T-helper 1 cell treated with Interleukin-12 subunit alpha and Interleukin-12 subunit beta and Interleukin-4 antibody, amounts not matched to agents 30 μg/mL and 1 μg/mL, for 36 hours (primary cell): ENCODE results near the gene HAVCR1.

Experiments used
- H3K27ac Mint-ChIP-seq: one replicate; pipeline ENCODE4 v1.8.0; 2021; ENCODE audit warnings: mild to moderate bottlenecking, mixed read lengths
- H3K27me3 Mint-ChIP-seq: one replicate; pipeline ENCODE4 v1.8.0; 2021; ENCODE audit warnings: low read depth, mixed read lengths
- H3K36me3 Mint-ChIP-seq: one replicate; pipeline ENCODE4 v1.8.0; 2021; ENCODE audit warnings: low read depth, mixed read lengths
- H3K4me1 Mint-ChIP-seq: one replicate; pipeline ENCODE4 v1.8.0; 2021; ENCODE audit warnings: low read depth, mixed read lengths
- H3K4me3 Mint-ChIP-seq: one replicate; pipeline ENCODE4 v1.8.0; 2021; ENCODE audit warnings: mild to moderate bottlenecking, moderate library complexity, mixed read lengths
- H3K9me3 Mint-ChIP-seq: one replicate; pipeline ENCODE4 v1.8.0; 2021; ENCODE audit warnings: mixed read lengths

The HAVCR1 gene

DNA sequence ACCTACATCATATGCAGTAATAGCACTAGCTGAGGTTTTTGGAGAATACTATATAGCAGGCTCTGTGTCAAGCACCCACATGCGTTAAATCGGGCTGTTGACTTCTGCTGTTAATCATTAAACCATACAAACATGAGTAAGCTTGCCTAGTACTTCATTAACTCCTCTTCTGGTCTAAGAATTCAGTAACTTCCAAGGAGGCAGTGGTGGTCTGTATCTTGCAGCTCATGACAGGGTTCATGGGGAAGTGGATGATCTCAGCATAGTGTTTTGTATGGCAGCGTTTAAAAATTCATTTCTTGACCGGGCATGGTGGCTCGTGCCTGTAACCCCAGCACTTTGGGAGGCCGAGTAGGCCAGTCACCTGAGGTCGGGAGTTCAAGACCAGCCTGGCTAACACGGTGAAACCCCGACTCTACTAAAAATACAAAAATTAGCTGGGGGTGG, at the start of gene HAVCR1:
Gene HAVCR1 (minus strand): TSS at position 24 of the 447 bp plus-strand sequence. CDS start 1,173 bp downstream, outside the sequence.
- Mint-ChIP-seq H3K27me3 (no peaks in the 10 kb centered on the region), H3K36me3 (peaks cover 23% of the 10 kb centered on the region), H3K27ac (peak within 1 kb of the TSS; percentile 4), H3K4me1 (peaks cover 5% of the 10 kb centered on the region), H3K4me3 (no peak within 1 kb of the TSS), H3K9me3 (no peaks in the 10 kb centered on the region)

DNA sequence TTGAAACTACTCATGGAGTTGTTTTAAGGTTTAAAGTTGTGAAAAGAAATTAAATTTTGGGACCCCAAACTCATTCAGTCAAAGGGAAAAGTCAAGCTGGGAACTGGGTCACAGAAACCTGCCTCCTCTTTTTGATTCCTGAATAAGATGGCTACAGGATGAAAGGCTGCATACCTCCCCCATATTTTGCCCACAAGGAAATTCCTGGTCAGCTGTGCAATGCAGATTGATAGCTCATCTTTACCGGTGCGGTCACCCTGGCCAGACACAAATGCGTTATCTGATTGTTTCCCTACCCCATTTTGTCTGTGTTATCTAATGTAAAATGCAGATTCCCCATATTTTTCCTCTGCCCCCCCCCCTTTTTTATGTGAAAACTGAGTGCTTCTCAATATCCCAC, 48.6 kb upstream of the HAVCR1 start:
- Mint-ChIP-seq H3K9me3 (no peaks in the 10 kb centered on the region), H3K27ac (peak overlapping the region; percentile 97), H3K4me3 (peak overlapping the region; percentile 93), H3K27me3 (no peaks in the 10 kb centered on the region), H3K4me1 (peaks cover 52% of the 10 kb centered on the region), H3K36me3 (peaks cover 58% of the 10 kb centered on the region)

DNA sequence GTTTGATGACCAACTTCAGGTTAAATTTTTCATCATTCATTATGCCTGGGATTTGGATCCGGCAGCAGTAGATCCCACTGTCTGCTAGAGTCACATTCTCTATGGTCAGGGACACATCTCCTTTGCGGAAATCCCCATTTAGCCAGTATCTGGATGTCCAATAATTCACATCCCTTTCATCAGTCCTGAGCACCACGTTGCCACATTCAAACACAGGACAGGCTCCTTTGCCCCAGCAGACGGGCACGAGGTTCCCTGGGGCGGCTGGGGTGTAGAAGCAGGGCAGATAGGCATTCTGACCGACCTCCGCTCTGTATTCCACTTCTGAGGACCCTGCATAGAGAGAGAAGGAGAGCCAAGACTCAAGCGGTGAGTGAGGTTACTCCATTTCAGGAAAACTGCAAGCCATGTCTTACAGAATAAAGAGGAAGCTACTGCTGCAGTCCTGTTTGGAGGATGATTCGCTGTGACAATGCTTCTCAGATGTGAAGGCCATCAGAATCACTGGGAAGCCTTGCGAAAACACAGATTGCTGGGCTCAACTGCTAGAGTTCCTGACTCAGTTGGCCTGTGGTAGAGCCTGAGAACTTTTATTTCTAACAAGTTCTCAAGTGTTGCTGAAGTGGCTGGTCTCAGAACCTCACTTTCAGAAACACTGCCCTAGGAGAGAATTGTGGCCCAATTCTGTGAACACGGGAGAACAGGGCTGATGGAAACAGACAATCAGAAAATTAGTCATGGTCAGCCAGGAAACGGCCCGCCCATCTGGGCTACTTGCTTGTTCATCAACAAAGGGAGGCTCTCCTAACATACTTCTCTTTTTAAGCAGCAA, 47.9 kb upstream of the HAVCR1 start:
- H3K4me1 Mint-ChIP-seq, result peaks cover 57% of the 10 kb centered on the region

DNA sequence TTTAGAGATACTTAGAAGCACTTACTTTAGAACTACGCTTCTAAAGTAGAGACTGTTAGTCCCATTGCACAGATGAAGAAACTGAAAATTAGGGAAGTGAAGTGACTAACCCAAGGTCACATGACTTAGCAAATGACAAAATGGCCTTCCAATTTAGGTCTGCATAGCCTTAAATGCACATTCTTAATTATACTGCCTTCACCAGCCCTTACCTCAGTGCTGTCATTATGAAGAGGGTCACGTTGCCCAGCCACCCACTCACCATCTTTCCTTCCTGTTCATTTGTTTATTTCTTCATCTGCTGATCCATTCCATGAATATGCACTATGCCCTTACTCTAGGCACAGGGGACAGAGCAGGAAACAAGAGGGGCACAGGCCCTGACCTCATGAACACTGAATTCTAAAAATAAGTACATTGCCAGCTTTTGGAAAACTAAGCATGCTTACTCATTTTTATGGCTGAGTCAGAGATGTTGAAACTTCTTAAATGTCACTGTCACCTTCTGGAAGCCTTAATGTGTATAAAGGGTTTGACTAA, 41.3 kb upstream of the HAVCR1 start:
- peak overlapping the region; percentile 21 for H3K4me3 Mint-ChIP-seq
- peak overlapping the region; percentile 79 for H3K27ac Mint-ChIP-seq
- peaks cover 41% of the 10 kb centered on the region for H3K4me1 Mint-ChIP-seq
- H3K36me3 Mint-ChIP-seq, result peaks cover 71% of the 10 kb centered on the region
- H3K27me3 Mint-ChIP-seq, result no peaks in the 10 kb centered on the region
- no peaks in the 10 kb centered on the region for H3K9me3 Mint-ChIP-seq

More for the DNA sequence above, 47.9 kb upstream of the HAVCR1 start:
- H3K27ac Mint-ChIP-seq, result peak overlapping the region; percentile 97
- H3K4me3 Mint-ChIP-seq, result peak overlapping the region; percentile 93
- no peaks in the 10 kb centered on the region for H3K9me3 Mint-ChIP-seq
- H3K36me3 Mint-ChIP-seq, result peaks cover 63% of the 10 kb centered on the region
- no peaks in the 10 kb centered on the region for H3K27me3 Mint-ChIP-seq

DNA sequence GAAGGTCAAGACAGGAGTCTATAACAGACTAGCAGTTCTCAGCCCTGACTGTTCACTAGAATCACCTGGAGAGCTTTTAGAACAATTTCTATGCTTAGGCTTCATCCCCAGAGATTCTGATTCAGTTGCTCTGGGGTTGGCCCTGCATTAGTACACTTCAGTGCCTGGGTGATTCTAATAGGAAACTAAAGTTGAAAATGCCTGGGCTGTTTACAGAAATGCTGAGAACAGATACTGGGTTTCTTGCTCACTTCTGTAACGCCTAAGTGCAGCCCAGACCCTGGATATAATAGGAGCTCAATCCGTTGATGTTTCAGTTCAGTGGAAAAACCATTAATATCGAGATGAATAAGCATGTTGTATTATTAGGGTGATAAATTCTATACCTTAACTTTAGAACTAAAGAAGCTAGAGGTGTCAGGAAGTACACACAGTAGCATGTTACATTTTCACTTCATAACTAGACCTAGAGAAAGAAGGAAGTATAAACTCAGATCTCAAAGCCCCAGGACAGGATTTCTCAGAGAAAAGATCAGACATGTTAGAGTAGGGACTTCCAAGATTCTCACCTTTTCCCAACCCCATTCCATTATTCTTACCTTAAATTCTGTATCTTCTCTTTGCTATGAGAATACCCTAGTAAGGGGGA, 29.6 kb upstream of the HAVCR1 start:
- Mint-ChIP-seq H3K4me1 (peaks cover 19% of the 10 kb centered on the region), H3K4me3 (no peak overlapping the region), H3K36me3 (peaks cover 65% of the 10 kb centered on the region), H3K9me3 (no peaks in the 10 kb centered on the region), H3K27me3 (no peaks in the 10 kb centered on the region), H3K27ac (peak overlapping the region; percentile 7)

DNA sequence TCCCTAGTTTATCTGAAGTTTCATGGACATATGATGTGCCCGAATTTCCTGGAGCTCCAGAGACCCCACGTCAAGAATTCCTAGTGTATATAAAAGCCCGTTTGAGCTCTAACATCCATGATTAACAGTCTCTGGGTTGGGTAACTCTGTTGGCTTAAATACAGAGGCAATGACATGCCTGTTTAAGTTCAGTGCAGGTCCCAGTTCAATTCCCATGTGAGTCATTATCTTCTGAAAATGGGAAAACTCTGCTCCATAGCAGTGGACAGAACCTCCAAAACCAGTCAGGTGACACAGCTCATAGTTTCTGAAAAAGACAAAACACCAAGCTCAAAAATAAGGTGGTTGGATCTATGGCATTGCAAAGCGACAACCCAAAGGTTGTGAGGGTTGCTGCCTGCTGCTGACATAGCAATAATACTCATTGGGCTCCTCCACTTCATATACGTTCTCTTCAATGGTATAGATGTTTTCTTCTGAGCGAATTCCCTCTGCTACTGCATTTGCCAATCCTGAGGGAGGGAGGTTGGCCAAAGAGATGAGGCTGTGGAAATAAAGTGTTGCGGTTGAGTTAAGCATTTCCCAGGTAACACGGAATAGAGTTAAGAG, 27.9 kb upstream of the HAVCR1 start:
- no peak overlapping the region for H3K4me3 Mint-ChIP-seq
- H3K27me3 Mint-ChIP-seq, result no peaks in the 10 kb centered on the region
- peaks cover 78% of the 10 kb centered on the region for H3K36me3 Mint-ChIP-seq
- peaks cover 25% of the 10 kb centered on the region for H3K4me1 Mint-ChIP-seq
- no peaks in the 10 kb centered on the region for H3K9me3 Mint-ChIP-seq
- no peak overlapping the region for H3K27ac Mint-ChIP-seq

DNA sequence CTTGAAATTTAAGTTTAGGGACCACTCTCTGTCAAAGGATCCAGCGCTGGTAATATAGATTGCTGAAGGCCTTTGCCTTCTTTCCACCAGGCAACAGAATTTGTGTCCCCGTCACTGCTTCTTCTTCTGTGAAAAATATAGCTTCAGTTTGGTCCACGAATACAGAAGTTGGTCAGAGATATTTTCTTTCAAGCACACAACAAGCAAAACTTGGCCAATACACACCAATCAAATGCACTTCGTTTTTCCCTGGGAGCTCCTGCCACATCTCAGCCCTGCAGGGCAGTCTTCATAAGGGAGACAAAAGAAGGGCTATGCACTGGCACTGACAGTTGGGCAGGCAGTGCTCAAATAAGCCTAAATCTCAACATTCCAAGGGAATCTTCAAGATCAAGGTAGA, 27.0 kb upstream of the HAVCR1 start:
- Mint-ChIP-seq H3K27me3 (no peaks in the 10 kb centered on the region), H3K4me1 (peaks cover 21% of the 10 kb centered on the region), H3K27ac (no peak overlapping the region), H3K36me3 (peaks cover 74% of the 10 kb centered on the region), H3K4me3 (no peak overlapping the region), H3K9me3 (no peaks in the 10 kb centered on the region)

DNA sequence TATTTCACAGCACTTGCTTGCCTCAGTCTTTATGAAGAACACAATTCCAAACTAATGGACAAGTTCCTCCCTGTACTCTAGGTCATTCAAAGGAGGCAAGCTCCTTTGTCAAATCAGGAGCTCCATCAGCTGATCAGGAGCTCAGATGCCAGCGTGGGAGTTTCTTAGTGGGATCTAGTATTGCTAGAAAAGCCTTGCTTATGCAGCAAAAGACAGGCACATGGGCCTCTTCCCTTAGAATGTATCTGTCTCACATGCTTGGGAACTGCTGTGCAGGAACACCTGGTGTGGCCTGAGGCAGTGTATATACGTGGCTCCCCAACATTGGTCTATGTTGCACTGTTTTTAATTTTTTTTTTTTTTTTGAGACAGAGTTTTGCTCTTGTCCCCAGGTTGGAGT, 21.4 kb upstream of the HAVCR1 start:
- H3K4me3 Mint-ChIP-seq, result no peak overlapping the region
- peaks cover 35% of the 10 kb centered on the region for H3K36me3 Mint-ChIP-seq
- peaks cover 23% of the 10 kb centered on the region for H3K4me1 Mint-ChIP-seq
- no peak overlapping the region for H3K27ac Mint-ChIP-seq
- no peaks in the 10 kb centered on the region for H3K27me3 Mint-ChIP-seq
- H3K9me3 Mint-ChIP-seq, result peaks cover 4% of the 10 kb centered on the region

DNA sequence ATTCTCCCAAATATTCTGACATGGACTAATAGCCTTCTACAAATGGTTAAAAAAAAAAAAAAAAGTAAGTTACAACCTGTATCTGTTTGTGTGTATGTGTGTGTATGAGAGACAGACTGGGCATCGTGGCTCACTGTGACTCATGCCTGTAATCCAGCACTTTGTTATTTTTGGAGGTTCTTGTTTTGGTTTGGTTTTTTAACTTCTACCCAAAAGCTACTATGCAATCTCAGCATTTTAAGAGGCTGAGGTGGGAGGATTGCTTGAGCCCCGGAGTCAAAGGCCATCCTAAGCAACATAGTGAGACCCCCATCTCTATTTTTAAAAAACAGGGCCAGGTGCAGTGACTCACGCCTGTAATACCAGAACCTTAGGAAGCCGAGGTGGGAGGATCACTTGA, 17.6 kb upstream of the HAVCR1 start:
- Mint-ChIP-seq H3K27me3 (no peaks in the 10 kb centered on the region), H3K27ac (peak overlapping the region; percentile 55), H3K4me3 (no peak overlapping the region), H3K9me3 (peaks cover 4% of the 10 kb centered on the region), H3K4me1 (peaks cover 38% of the 10 kb centered on the region), H3K36me3 (peaks cover 17% of the 10 kb centered on the region)

DNA sequence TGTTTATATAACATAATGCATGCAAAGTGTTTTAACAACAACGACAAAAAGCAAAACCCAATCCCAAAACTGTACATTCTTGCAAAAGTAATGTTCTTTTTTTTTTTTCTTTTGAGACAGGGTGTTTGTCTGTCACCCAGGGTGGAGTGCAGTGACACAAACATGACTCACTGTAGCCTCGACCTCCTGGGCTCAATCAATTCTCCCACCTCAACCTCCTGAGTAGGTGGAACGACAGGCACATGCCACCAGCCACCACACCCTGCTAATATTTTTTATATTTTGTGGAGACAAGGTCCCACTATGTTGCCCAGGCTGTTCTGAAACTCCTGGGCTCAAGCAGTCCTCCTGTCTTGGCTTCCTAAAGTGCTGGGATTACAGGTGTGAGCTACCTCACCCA, 13.6 kb upstream of the HAVCR1 start:
- H3K27me3 Mint-ChIP-seq, result no peaks in the 10 kb centered on the region
- H3K9me3 Mint-ChIP-seq, result peaks cover 4% of the 10 kb centered on the region
- peaks cover 13% of the 10 kb centered on the region for H3K36me3 Mint-ChIP-seq
- H3K4me1 Mint-ChIP-seq, result peaks cover 38% of the 10 kb centered on the region
- no peak overlapping the region for H3K4me3 Mint-ChIP-seq
- peak overlapping the region; percentile 50 for H3K27ac Mint-ChIP-seq

DNA sequence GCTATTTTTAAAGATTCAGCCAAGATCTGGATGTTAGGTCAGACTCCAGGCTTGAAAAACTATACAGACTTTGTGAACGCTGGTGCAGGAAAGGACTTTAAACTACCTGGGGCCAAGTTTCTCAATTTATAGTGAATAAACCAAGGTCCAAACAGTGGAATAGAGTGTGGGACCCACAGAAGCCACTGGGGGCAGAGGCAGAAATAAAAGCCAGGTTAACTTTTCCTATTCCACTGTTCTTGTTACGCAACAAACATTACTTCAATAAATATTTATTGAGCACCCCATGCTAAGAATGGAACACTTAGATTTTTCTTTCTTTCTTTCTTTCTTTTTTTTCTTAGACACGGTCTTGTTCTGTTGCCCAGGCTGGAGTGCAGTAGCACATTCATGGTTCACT, 11.0 kb upstream of the HAVCR1 start:
- H3K36me3 Mint-ChIP-seq, result peaks cover 8% of the 10 kb centered on the region
- no peaks in the 10 kb centered on the region for H3K9me3 Mint-ChIP-seq

DNA sequence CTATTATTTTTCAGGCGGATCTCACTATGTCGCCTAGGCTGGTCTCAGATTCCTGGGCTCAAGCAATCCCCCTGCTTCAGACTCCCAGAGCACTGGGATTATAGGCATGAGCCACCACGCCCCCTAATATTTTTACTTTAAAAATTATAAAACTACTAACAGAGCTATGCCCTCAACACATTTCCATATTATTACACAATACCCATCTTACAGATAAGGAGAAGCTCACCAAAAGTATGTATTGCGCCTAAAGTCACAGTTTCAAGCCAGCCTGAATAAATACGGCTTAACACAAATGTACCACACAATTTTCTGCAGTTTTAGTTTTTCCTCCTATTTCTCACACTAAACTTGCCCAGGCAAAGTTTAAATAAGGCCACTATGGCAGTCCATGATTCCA, 9.9 kb upstream of the HAVCR1 start:
- no peaks in the 10 kb centered on the region for H3K27me3 Mint-ChIP-seq
- no peak overlapping the region for H3K27ac Mint-ChIP-seq
- peaks cover 29% of the 10 kb centered on the region for H3K4me1 Mint-ChIP-seq
- H3K9me3 Mint-ChIP-seq, result no peaks in the 10 kb centered on the region
- H3K36me3 Mint-ChIP-seq, result peaks cover 13% of the 10 kb centered on the region
- H3K4me3 Mint-ChIP-seq, result no peak overlapping the region

More for the DNA sequence above, 11.0 kb upstream of the HAVCR1 start:
- H3K4me1 Mint-ChIP-seq, result peaks cover 34% of the 10 kb centered on the region
- H3K27ac Mint-ChIP-seq, result no peak overlapping the region
- H3K27me3 Mint-ChIP-seq, result no peaks in the 10 kb centered on the region
- no peak overlapping the region for H3K4me3 Mint-ChIP-seq

DNA sequence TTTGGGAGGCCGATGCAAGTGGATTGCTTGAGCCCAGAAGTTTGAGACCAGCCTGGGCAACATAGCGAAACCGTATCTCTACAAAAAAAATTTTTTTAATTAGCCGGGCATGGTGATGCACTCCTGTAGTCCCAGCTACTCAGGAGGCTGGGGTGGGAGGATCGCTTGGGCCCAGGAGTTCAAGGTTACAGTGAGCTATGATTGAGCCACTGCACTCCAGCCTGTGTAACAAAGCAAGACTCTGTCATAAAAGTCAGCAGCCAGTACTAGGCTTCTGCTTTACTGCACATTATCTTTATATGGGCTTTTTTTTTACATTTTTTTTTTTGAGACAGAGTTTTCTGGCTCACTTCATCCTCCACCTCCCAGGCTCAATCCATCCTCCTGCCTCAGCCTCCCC, 9.4 kb upstream of the HAVCR1 start:
- Mint-ChIP-seq H3K4me3 (no peak overlapping the region), H3K27ac (no peak overlapping the region), H3K36me3 (peaks cover 15% of the 10 kb centered on the region), H3K9me3 (no peaks in the 10 kb centered on the region), H3K4me1 (peaks cover 25% of the 10 kb centered on the region), H3K27me3 (no peaks in the 10 kb centered on the region)

DNA sequence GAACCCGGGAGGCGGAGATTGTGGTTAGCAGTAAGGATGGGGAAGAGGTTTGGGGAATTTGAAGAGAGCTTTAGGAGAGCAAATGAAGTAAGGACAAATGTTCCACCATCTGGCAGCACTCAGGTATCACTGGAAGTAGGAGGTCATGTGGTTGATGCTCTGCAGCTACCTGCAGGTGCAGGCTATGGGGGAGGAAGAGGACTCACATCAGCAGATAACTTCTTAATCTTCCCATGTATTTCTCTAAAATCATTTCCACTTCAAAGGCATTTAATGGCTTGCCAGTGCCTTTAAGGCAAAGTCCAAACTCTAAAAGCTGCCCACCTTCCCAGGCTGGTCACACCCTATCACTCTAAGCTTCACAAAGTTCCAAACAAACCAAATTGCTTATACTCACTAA, 8.1 kb upstream of the HAVCR1 start:
- H3K27ac Mint-ChIP-seq, result no peak overlapping the region
- H3K4me3 Mint-ChIP-seq, result no peak overlapping the region
- no peaks in the 10 kb centered on the region for H3K9me3 Mint-ChIP-seq
- no peaks in the 10 kb centered on the region for H3K27me3 Mint-ChIP-seq
- peaks cover 18% of the 10 kb centered on the region for H3K4me1 Mint-ChIP-seq
- H3K36me3 Mint-ChIP-seq, result peaks cover 17% of the 10 kb centered on the region
